Suprapubic skin (tissue), 3 donors: Measurements from ENCODE around the gene CALM1.

Experiments
- CTCF ChIP-seq, 2 donors: fragments of 200-600 bp in 1 of 2; fragments of 450-650 bp in 1 of 2; sonication (generic) in 1 of 2; IDR thresholded peaks; one replicate each; pipeline ENCODE4 v1.5.1; 2016 to 2019; ENCODE audit warnings: antibody characterized with exemption in 2 of 2, mild to moderate bottlenecking in 1 of 2, moderate library complexity in 1 of 2
- EP300 ChIP-seq: sonication (generic); formaldehyde crosslinking; IDR thresholded peaks from one replicate; pipeline ENCODE4 v1.6.1; 2017; ENCODE audit warnings: antibody characterized with exemption
- POLR2A ChIP-seq, 2 donors: fragments of 450-650 bp; IDR thresholded peaks; one replicate each; pipeline ENCODE4 v1.6.1; 2017; ENCODE audit warnings: antibody characterized with exemption in 2 of 2, mild to moderate bottlenecking in 2 of 2, moderate library complexity in 2 of 2

GRCh38 chr14:90424075-90424474 lies 27.2 kb downstream of the CALM1 start:
- no peak for TF ChIP-seq CTCF (IDR thresholded peaks at IDR 0.05)
- TF ChIP-seq POLR2A (IDR thresholded peaks at IDR 0.05), result no peak
- no peak for TF ChIP-seq EP300
